SK-N-SH (cell line): ENCODE results near the gene SPG21.

ENCODE experiments used
- CHD2 ChIP-seq: fragments of 150-350 bp; IDR thresholded peaks from 2 replicates; pipeline ENCODE4 v1.6.1; 2018; ENCODE audit warnings: low read length; ENCODE audit not compliant: partially characterized antibody
- CTCF ChIP-seq: fragments of 200-600 bp; sonication (generic); IDR thresholded peaks from 2 replicates; pipeline ENCODE4 v1.6.1; 2017; ENCODE audit warnings: antibody characterized with exemption, mild to moderate bottlenecking, moderate library complexity
- EP300 ChIP-seq, 2 experiments: IDR thresholded peaks; 2 replicates each; pipeline versions ENCODE4 v1.4.0 to v1.6.1; 2012; ENCODE audit warnings: borderline replicate concordance in 1 of 2, low read depth in 1 of 2, low read length in 1 of 2
- GATA2 ChIP-seq: sonication (generic); formaldehyde crosslinking; IDR thresholded peaks from 2 replicates; pipeline ENCODE4 v1.5.0; 2020; ENCODE audit warnings: mild to moderate bottlenecking, missing genetic modification reagents
- POLR2AphosphoS5 ChIP-seq: IDR thresholded peaks from 2 replicates; pipeline ENCODE4 v1.6.1; 2012; ENCODE audit warnings: low read depth, low read length
- RFX5 ChIP-seq: IDR thresholded peaks from 2 replicates; pipeline ENCODE4 v1.6.1; 2012; ENCODE audit warnings: mild to moderate bottlenecking, improper control_type of control experiment, low read length
- TAF1 ChIP-seq: IDR thresholded peaks from 2 replicates; pipeline ENCODE4 v1.6.1; 2012; ENCODE audit warnings: low read depth, mild to moderate bottlenecking, low read length, moderate library complexity, borderline replicate concordance
- TCF12 ChIP-seq: IDR thresholded peaks from 2 replicates; pipeline ENCODE4 v1.4.0; 2012
- YY1 ChIP-seq: IDR thresholded peaks from 2 replicates; pipeline ENCODE4 v1.4.0; 2012; ENCODE audit warnings: low read depth, mild to moderate bottlenecking
- TF ChIP-seq, protein P1 (sequence below): IDR thresholded peaks from 2 replicates; pipeline ENCODE4 v1.4.0; 2012; ENCODE audit warnings: low read depth
- TF ChIP-seq, protein P2 (sequence below): IDR thresholded peaks from 2 replicates; pipeline ENCODE4; 2012

- no peak for TF ChIP-seq TCF12
- no peak for TF ChIP-seq TAF1
- TF ChIP-seq, protein P1, sequence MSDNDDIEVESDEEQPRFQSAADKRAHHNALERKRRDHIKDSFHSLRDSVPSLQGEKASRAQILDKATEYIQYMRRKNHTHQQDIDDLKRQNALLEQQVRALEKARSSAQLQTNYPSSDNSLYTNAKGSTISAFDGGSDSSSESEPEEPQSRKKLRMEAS = no peak
- TF ChIP-seq YY1 = no peak
- TF ChIP-seq CHD2 = no peak
- TF ChIP-seq GATA2 = no peak
- no peak for TF ChIP-seq CTCF
- no peak for TF ChIP-seq RFX5
- no peak for TF ChIP-seq POLR2AphosphoS5
- TF ChIP-seq, protein P2, sequence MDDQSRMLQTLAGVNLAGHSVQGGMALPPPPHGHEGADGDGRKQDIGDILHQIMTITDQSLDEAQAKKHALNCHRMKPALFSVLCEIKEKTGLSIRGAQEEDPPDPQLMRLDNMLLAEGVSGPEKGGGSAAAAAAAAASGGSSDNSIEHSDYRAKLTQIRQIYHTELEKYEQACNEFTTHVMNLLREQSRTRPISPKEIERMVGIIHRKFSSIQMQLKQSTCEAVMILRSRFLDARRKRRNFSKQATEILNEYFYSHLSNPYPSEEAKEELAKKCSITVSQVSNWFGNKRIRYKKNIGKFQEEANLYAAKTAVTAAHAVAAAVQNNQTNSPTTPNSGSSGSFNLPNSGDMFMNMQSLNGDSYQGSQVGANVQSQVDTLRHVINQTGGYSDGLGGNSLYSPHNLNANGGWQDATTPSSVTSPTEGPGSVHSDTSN = no peak
- TF ChIP-seq EP300 (IDR thresholded peaks at IDR 0.05; ENCODE audit: borderline replicate concordance in 1 of 2, low read depth in 1 of 2, low read length in 1 of 2) = no peak
Measured at GRCh38 chr15:64990168-64990470, 405 bp upstream of the SPG21 start.
